Measurements from ENCODE around the gene LDB3. TPM values are rescaled to one million over a fixed set of nuclear protein-coding genes. Genes with fewer than 3 reads are reported as not detected.
"Not testable (repeated sequence)": the region's sequence is repeated elsewhere in the genome, so short reads cannot be mapped to it uniquely, and the experiment has no call there.

The LDB3 gene
- total RNA-seq, 2 experiments from 2014 or later, result 0.06 to 0.20 TPM

- no peaks in the 10 kb centered on the region for H3K4me1 Mint-ChIP-seq
- DNase-seq, result no peak
- no peak overlapping the region for H3K27ac Mint-ChIP-seq
- no peaks in the 10 kb centered on the region for H3K9me3 Mint-ChIP-seq
- H3K36me3 Mint-ChIP-seq, result no peaks in the 10 kb centered on the region
- H3K27me3 Mint-ChIP-seq, result peaks cover 4% of the 10 kb centered on the region
- no peak overlapping the region for H3K4me3 Mint-ChIP-seq
Observed at GRCh38 chr10:86729677-86730076, 61.4 kb downstream of the LDB3 start.

GRCh38 chr10:86730227-86730626 lies 61.9 kb downstream of the LDB3 start:
- Mint-ChIP-seq H3K4me3 (no peak overlapping the region), H3K9me3 (no peaks in the 10 kb centered on the region), H3K36me3 (no peaks in the 10 kb centered on the region), H3K4me1 (no peaks in the 10 kb centered on the region), H3K27me3 (peaks cover 4% of the 10 kb centered on the region), H3K27ac (no peak overlapping the region)
- DNase-seq, result no peak

GRCh38 chr10:86732771-86733170 lies 64.5 kb downstream of the LDB3 start:
- Mint-ChIP-seq H3K4me3 (no peak overlapping the region), H3K27ac (no peak overlapping the region), H3K4me1 (no peaks in the 10 kb centered on the region), H3K9me3 (no peaks in the 10 kb centered on the region), H3K36me3 (no peaks in the 10 kb centered on the region), H3K27me3 (peaks cover 4% of the 10 kb centered on the region)
- no peak for DNase-seq

GRCh38 chr10:86733260-86733671 lies 65.0 kb downstream of the LDB3 start:
- DNase-seq, result no peak
- no peaks in the 10 kb centered on the region for H3K9me3 Mint-ChIP-seq
- H3K36me3 Mint-ChIP-seq, result no peaks in the 10 kb centered on the region
- H3K4me1 Mint-ChIP-seq, result no peaks in the 10 kb centered on the region
- H3K4me3 Mint-ChIP-seq, result no peak overlapping the region
- no peaks in the 10 kb centered on the region for H3K27me3 Mint-ChIP-seq
- no peak overlapping the region for H3K27ac Mint-ChIP-seq

- Mint-ChIP-seq H3K27ac (no peak overlapping the region), H3K27me3 (no peaks in the 10 kb centered on the region), H3K36me3 (no peaks in the 10 kb centered on the region), H3K9me3 (no peaks in the 10 kb centered on the region), H3K4me1 (no peaks in the 10 kb centered on the region), H3K4me3 (no peak overlapping the region)
- DNase-seq, result no peak
Observed at GRCh38 chr10:86734207-86734988, 66.1 kb downstream of the LDB3 start.

GRCh38 chr10:86735278-86735677 lies 67.0 kb downstream of the LDB3 start:
- H3K27ac Mint-ChIP-seq, H3K4me3 Mint-ChIP-seq, DNase-seq, H3K9me3 Mint-ChIP-seq, H3K27me3 Mint-ChIP-seq, H3K36me3 Mint-ChIP-seq, H3K4me1 Mint-ChIP-seq: not testable (repeated sequence)

GRCh38 chr10:86742230-86742629 lies 73.9 kb downstream of the LDB3 start:
- no peak overlapping the region for H3K27ac Mint-ChIP-seq

GRCh38 chr10:86744067-86744725 lies 75.9 kb downstream of the LDB3 start:
- DNase-seq, result no peak
- peaks cover 5% of the 10 kb centered on the region for H3K4me1 Mint-ChIP-seq

More at GRCh38 chr10:86742230-86742629, 73.9 kb downstream of the LDB3 start:
- Mint-ChIP-seq H3K4me1 (no peaks in the 10 kb centered on the region), H3K9me3 (no peaks in the 10 kb centered on the region), H3K4me3 (no peak overlapping the region), H3K36me3 (no peaks in the 10 kb centered on the region), H3K27me3 (peaks cover 12% of the 10 kb centered on the region)
- no peak for DNase-seq

GRCh38 chr10:86747796-86748581 lies 79.7 kb downstream of the LDB3 start:
- no peak overlapping the region for H3K4me3 Mint-ChIP-seq
- no peaks in the 10 kb centered on the region for H3K9me3 Mint-ChIP-seq
- peaks cover 10% of the 10 kb centered on the region for H3K27me3 Mint-ChIP-seq
- no peak overlapping the region for H3K27ac Mint-ChIP-seq
- DNase-seq, result no peak
- H3K4me1 Mint-ChIP-seq, result peaks cover 10% of the 10 kb centered on the region
- H3K36me3 Mint-ChIP-seq, result no peaks in the 10 kb centered on the region

More at GRCh38 chr10:86744067-86744725, 75.9 kb downstream of the LDB3 start:
- no peaks in the 10 kb centered on the region for H3K9me3 Mint-ChIP-seq
- peaks cover 17% of the 10 kb centered on the region for H3K27me3 Mint-ChIP-seq
- H3K4me3 Mint-ChIP-seq, result no peak overlapping the region
- H3K27ac Mint-ChIP-seq, result no peak overlapping the region
- no peaks in the 10 kb centered on the region for H3K36me3 Mint-ChIP-seq

GRCh38 chr10:86749854-86750253 lies 81.5 kb downstream of the LDB3 start:
- Mint-ChIP-seq H3K36me3 (no peaks in the 10 kb centered on the region), H3K9me3 (no peaks in the 10 kb centered on the region), H3K27me3 (peaks cover 6% of the 10 kb centered on the region), H3K4me3 (no peak overlapping the region), H3K27ac (no peak overlapping the region), H3K4me1 (peaks cover 14% of the 10 kb centered on the region)
- no peak for DNase-seq

GRCh38 chr10:86751477-86751876 lies 83.2 kb downstream of the LDB3 start:
- DNase-seq, result no peak
- Mint-ChIP-seq H3K27me3 (peaks cover 5% of the 10 kb centered on the region), H3K4me3 (no peak overlapping the region), H3K4me1 (peaks cover 19% of the 10 kb centered on the region), H3K36me3 (no peaks in the 10 kb centered on the region), H3K27ac (no peak overlapping the region), H3K9me3 (no peaks in the 10 kb centered on the region)

- no peak overlapping the region for H3K4me3 Mint-ChIP-seq
- H3K27ac Mint-ChIP-seq, result no peak overlapping the region
- no peaks in the 10 kb centered on the region for H3K9me3 Mint-ChIP-seq
- H3K4me1 Mint-ChIP-seq, result peaks cover 20% of the 10 kb centered on the region
- H3K27me3 Mint-ChIP-seq, result peaks cover 6% of the 10 kb centered on the region
- no peaks in the 10 kb centered on the region for H3K36me3 Mint-ChIP-seq
- DNase-seq, result no peak
Observed at GRCh38 chr10:86752311-86752710, 84.0 kb downstream of the LDB3 start.

GRCh38 chr10:86753051-86753450 lies 84.7 kb downstream of the LDB3 start:
- DNase-seq, result no peak
- H3K4me3 Mint-ChIP-seq, result no peak overlapping the region

GRCh38 chr10:86753638-86754434 lies 85.5 kb downstream of the LDB3 start:
- no peak overlapping the region for H3K27ac Mint-ChIP-seq
- no peaks in the 10 kb centered on the region for H3K9me3 Mint-ChIP-seq
- peaks cover 31% of the 10 kb centered on the region for H3K4me1 Mint-ChIP-seq
- no peak overlapping the region for H3K4me3 Mint-ChIP-seq
- DNase-seq, result no peak
- no peaks in the 10 kb centered on the region for H3K36me3 Mint-ChIP-seq
- H3K27me3 Mint-ChIP-seq, result peaks cover 17% of the 10 kb centered on the region

More at GRCh38 chr10:86753051-86753450, 84.7 kb downstream of the LDB3 start:
- Mint-ChIP-seq H3K27me3 (peaks cover 9% of the 10 kb centered on the region), H3K4me1 (peaks cover 23% of the 10 kb centered on the region), H3K36me3 (no peaks in the 10 kb centered on the region), H3K9me3 (no peaks in the 10 kb centered on the region), H3K27ac (no peak overlapping the region)

GRCh38 chr10:86755454-86755739 lies 87.1 kb downstream of the LDB3 start:
- H3K4me1 Mint-ChIP-seq, result peaks cover 38% of the 10 kb centered on the region
- DNase-seq, result no peak
- no peaks in the 10 kb centered on the region for H3K36me3 Mint-ChIP-seq

More at GRCh38 chr10:86755454-86755739, 87.1 kb downstream of the LDB3 start:
- Mint-ChIP-seq H3K9me3 (no peaks in the 10 kb centered on the region), H3K4me3 (peak overlapping the region; percentile 78), H3K27ac (peak overlapping the region; percentile 67), H3K27me3 (peaks cover 29% of the 10 kb centered on the region)
